ENCODE results near the gene FAM43A.

Gene FAM43A

GRCh38 chr3:194713299-194714136, 27.8 kb downstream of the FAM43A start:
- no peak for DNase-seq

GRCh38 chr3:194714137-194714455, 28.4 kb downstream of the FAM43A start:
- DNase-seq, result no peak

- no peak for DNase-seq
These were observed 28.9 kb downstream of the FAM43A start for GRCh38 chr3:194714564-194714963.

GRCh38 chr3:194715022-194715800, 29.5 kb downstream of the FAM43A start:
- DNase-seq, result peak in 1 of 2 donors; percentile 13

GRCh38 chr3:194718079-194718478, 32.4 kb downstream of the FAM43A start:
- no peak for DNase-seq

GRCh38 chr3:194720048-194720447, 34.4 kb downstream of the FAM43A start:
- no peak for DNase-seq

- DNase-seq, result no peak
These were observed 38.3 kb downstream of the FAM43A start for GRCh38 chr3:194723846-194724618.

DNA sequence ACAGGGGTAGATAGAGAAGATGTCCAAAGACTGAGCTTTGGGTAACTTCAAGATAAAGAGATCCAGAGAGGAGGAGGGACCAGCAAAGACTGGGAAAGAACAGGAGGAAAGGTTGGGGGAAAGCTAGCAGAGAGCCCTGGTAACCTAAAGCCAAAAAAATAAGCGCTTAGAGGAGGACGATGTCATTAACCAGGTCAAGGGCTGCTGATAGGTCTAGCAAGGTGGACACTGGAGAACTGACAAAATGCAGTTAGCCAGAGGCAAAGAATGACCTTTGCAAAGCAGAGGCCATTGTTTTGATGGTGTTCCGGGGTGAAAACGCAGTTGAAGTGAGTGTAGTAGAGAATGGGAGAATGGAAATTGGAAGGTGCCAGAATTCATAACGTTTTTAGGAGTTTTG, 39.7 kb downstream of the FAM43A start:
- DNase-seq, result no peak

DNA sequence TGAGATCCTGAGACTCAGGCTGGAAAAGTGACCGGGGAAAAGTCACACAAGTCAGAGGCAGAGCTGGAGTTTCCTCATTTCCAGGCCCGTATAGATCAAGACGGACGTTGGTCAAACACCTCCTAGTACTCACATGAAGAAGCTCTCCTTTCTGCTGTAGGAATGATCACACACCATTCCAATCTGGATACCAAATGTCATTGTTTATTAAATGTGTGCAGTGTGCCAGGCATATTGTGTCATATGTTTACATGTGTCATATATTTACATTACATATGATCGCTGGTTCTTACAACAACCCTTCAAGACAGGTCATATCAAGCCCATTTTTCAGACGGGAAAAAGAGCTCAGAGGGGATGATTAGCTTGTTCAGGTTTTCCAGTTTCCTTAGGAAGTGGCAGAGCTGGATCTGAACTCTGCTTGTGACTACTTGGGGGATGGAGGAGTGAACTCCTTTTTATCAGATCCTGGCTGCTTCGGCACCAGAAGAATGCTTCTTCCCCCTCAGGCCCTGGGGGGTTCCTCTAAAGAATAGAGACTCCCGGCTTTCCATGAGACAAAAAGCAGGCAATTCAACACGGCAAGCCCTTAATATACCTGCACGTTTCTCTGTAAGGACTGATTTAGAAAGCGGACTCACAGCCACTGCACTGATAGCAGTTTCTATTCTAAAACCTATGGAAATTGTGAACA, 41.9 kb downstream of the FAM43A start:
- no peak for DNase-seq

DNA sequence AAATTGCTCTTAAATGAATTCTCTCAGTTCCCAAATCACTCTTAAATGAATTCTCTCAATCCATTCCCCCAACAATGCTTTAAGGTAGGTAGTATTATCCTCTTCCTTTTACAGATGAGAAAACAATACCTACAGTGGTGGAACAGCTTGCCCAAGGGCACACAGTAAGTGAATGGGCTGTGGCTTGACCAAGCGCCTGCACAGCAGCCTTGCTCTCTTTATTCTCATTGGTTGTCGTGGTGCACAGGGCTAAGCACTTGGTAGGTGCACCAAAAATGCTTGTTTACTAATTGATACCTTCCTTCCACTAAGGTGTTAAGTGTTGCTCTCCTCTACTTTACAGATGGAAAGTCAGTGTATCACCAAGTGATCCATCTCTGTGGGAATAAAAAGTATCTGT, 43.3 kb downstream of the FAM43A start:
- no peak for DNase-seq

GRCh38 chr3:194730365-194730764, 44.7 kb downstream of the FAM43A start:
- no peak for DNase-seq

DNA sequence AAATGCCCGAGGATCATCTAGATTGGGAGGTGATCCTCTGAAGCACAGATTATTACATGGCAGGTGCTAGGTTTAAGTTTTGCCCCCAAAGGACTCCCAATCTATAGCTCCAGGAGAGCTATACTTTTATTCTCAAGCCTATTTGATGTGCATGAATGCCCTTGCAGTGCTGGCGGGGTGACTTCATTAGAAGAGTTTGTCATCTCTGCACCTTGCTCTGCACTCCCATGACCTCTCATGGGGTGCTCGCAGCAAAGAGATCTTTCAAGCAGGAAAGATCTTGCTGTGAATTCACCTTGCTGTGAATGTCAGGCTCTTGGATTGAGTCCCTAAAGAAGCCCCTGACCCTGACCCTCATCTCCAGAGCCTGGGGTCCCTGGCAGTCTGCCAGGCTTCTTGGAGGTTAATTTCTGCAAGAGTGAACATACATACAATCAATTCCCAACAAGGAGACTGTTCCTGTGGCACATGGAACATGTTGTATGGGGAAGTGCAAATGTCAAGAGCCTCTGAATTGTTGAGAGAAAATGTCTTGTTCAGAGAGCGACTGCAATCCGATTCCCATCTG, 45.9 kb downstream of the FAM43A start:
- no peak for DNase-seq

- DNase-seq, result no peak
These were observed 46.9 kb downstream of the FAM43A start for GRCh38 chr3:194732617-194733016.

- peak in 1 of 2 donors; percentile 41 for DNase-seq
These were observed 50.7 kb downstream of the FAM43A start for GRCh38 chr3:194736277-194736895.

DNA sequence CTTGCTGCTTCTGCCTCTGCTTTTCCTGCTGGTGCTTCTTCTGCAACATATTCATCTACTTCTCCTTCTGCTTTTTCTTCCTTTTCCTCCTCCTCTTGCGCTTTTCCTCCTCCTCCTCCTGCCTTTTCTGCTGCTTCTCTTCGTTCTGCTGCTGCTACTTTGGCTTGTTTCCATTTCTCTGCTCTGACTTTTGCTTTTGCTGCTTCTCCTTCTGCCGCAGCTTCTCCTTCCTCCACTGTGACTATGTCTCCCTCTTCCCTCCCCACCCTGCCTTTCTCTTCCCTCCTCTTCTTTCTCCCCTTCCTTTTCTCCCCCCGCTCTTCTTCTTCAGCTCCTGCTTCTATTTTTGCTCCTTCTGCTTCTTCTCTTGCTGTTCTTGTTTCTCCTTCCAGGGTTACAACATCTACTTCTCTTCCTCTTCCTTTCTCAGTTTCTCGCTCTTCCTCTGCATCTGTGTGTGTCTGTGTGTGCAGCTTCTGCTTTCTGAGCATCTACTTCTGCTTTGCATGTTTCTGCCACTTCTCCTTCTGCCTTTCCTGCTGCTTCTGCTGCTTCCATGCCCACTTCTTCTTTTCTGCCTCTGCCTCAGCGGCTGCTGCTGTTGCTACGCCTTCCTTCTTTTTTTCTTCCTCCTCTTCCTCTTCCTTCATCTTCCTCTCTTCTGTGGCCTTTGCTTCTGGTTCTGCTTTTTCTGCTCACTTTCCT, 51.4 kb downstream of the FAM43A start:
- peak; percentile 10 to 72 for DNase-seq
